Measurements from ENCODE around the gene ADIPOR2.

The ADIPOR2 gene

DNA sequence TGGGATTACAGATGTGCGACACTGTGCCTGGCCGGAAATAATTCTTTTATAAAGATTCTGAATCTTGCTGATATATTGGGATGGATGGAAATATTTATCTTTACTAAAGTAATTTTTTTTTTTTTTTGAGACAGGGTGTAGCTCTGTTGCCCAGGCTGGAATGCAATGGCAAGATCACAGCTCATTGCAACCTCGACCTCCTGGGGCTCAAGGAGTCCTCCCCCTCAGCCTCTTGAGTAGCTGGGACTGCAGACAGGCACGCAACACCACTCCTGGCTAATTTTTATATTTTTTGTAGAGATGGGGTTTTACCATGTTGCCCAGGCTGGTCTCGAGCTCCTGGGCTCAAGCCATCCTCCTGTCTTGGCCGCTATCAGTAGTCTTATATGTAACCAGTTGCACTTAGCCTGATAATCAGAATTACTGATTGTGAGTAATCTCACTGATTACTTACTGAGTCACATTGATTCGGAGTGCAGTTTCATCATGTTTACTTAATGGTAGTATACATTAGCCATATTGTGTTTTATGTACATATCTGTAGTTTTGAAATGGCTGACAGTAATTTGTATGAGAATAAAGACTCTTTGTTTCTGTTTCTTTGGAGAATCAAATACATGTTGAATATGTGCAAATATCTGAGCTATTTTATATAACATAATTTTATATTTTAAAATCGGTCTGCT lies 79.1 kb downstream of the ADIPOR2 start:
- DNase-seq (ENCODE audit: low read depth in 2 of 2, low spot score in 1 of 2): no peak

DNA sequence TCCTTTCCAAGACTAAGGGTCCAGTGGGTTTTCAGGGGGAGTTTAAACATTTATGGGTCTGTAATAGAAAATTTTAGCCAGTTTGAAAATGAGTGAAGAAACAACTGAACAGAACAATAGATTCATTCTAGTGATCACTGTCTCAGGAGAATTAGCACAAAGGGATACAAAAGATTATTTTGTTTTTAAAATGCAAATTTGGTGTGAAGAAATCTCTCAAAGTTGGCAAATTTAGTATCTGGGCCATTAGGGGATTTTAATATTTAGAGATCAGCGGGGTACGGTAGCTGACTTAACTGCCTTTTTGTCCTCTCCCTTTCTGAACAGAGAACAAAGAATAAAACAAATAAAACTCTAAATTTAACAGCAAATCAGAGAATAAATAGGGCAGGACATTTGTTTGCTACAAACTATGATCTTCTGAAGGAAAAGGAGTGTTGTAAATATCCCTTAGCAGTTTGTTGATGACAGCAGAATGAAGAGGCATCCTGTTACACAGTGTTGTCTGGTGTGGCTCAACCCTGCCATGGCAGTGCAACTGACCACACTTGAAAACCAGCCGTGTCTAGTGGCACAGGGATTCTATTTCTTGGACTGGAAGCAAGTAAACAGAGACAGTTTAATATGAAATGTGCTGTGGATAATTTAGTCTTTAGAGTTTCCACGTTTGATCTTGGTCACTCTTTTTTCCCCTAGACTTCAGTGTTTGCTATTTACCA lies 83.2 kb downstream of the ADIPOR2 start:
- no peak for DNase-seq (ENCODE audit: low read depth in 2 of 2, low spot score in 1 of 2)

DNA sequence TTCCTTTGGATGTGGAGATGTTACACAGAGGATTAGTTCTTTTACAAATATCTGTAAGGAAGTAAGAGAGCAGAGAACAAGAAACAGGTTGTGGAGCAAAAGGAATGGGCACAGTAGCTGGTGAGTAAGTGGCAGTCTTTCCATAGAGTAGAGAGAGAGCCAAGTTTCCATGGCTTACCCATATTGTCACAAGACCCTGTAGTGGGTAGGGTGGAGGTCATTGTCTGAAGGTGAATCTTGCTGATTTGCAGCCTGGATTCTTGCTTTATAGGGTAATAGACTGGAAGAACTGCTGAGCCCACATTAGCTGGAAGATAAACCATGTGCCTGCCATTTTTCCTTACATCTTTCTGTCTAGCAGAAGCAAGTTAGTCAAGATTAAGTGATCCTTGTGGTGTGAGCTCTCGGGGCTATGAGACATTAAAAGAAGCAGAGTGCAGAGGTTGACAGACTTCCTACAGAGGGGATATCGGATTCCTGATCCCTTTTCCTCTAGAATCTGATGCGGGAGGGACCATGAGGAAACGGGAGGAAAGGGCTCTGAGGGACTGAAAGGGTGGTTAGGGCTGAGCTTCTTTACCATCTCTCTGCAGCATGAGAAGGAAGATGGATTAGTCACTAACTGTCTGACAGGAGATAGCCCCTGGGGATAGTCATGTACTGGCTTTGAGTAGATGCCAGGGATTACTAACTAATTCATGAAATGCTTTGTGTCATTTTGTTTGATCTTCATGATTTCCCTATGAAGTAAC lies 85.5 kb downstream of the ADIPOR2 start:
- no peak for DNase-seq (ENCODE audit: low read depth in 2 of 2, low spot score in 1 of 2)

DNA sequence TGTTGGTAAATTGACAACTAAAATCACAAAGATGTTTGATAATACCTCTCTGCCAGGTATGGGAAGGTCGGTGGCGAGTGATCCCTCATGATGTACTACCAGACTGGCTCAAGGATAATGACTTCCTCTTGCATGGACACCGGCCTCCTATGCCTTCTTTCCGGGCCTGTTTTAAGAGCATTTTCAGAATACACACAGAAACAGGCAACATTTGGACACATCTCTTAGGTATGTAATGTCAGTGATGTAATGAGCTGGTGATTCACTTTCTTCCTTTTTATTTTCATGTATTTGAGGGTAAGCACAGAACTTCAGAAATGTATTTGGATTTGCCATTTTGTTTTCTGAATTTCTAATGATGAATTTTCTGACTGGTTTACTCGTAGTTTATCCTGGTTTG lies 86.9 kb downstream of the ADIPOR2 start:
- DNase-seq (ENCODE audit: low read depth in 2 of 2, low spot score in 1 of 2): no peak

DNA sequence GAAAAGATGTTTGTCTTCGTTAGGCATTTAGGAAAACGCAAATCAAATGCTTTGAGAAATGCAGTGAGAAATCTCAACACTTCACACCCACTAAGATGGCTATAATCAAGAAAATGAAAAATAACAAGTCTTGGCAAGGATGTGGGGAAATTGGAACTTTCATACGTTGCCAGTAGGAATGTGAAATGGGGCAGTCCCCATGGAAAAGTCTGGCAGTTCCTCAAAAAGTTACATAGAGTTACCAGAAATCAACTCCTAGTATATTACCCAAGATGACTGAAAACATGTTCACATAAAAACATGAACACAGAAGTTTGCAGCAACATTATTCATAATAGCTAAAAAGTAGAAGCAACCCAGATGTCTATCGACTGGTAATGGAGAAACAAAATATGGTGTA lies 88.0 kb downstream of the ADIPOR2 start:
- DNase-seq (ENCODE audit: low read depth in 2 of 2, low spot score in 1 of 2): no peak

DNA sequence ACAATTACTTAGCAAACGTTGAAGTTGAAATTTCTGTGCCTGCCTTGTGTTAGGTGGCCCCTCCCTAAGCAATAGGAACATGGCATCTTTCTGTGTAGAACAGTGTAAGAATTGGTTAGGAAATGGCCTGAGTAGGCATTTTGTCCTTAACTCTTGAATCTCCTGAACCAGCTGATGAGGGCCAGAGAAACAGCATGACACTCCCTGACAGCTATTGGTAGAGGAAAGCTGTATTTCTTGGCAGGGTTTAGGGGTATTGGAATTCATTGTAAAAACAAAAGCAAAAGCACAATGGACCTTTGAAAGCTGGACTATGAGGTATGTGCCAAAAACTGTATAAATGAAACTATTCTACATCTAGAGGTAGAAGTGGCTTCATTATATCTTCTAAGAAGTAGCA lies 88.9 kb downstream of the ADIPOR2 start:
- DNase-seq (ENCODE audit: low read depth in 2 of 2, low spot score in 1 of 2): no peak

DNA sequence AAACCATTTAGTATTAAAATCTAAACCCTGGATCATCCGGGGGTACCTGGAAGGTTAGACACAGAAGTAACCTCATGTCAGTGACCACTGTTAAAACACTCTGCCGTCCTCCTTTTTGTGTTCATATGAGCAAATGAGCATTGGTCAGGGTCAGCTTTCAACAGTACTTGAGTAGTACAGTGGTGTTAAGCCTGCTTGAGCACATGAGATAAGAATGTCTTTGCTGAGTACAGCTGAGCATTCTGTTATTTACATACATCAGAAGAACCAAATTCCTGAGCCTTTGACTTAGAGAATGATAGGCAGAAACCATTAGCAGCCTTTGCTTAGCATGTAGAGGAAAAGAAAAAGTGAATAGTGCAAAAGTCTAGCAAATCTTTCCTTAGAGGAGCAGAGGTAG lies 90.9 kb downstream of the ADIPOR2 start:
- no peak for DNase-seq (ENCODE audit: low read depth in 2 of 2, low spot score in 1 of 2)

DNA sequence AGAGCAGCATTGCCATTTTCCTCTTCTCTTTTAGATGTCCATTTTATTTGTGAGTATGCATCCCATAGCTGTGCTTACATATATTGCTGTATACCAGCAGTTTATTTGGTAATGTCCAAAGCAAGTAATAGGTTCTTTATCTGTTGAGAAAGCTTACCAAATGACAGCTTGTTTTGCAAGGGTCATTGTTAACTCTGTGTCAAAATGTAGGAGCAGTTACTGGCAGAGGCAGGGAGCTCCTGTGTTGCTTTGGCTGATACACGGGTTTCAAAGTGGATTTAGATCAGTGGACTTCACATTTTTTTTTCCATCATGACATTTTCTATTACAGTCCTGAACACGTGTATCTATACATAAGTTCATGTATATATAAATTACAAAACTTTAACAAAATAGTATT lies 91.3 kb downstream of the ADIPOR2 start:
- DNase-seq (ENCODE audit: low read depth in 2 of 2, low spot score in 1 of 2): no peak

DNA sequence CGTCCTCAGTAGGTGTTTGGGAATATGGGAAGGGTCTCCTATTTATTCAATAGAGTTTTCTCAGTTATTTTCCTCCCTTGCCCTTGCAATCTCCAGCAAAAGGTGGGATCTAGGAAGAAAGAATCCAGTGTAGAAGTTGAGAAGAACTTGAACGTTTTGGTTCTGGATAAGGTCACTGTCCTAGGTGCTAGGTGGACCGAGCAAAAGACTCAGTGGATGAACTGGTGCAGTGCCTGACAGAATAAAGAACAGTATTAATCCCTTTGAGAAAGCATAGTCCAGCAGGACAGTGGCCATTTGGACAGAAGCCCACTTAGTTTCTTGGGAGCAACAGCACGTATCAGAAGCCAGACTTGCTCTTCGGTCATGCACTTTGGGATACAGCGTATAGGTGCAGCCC lies 96.8 kb downstream of the ADIPOR2 start:
- DNase-seq (ENCODE audit: low read depth in 2 of 2, low spot score in 1 of 2): no peak

DNA sequence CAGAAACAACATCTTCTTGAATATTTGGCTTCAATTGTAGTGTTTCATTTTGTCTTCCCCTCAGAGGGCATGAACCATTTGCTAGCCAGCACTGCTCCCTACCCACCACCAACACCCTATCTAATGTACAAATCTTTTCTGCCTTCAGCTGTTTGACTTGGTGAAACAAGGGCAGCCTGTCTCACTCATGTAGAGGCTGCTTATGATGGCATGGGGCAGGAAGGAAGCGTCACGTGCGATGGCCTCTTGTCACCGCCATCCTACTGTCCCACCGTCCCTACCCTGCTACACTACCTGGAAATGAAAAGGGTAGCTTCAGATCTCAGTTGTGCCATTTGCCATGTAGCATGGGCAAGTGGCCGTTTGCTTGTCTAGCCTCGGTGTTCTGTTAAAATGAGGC lies 99.6 kb downstream of the ADIPOR2 start:
- no peak for DNase-seq (ENCODE audit: low read depth in 2 of 2, low spot score in 1 of 2)

DNA sequence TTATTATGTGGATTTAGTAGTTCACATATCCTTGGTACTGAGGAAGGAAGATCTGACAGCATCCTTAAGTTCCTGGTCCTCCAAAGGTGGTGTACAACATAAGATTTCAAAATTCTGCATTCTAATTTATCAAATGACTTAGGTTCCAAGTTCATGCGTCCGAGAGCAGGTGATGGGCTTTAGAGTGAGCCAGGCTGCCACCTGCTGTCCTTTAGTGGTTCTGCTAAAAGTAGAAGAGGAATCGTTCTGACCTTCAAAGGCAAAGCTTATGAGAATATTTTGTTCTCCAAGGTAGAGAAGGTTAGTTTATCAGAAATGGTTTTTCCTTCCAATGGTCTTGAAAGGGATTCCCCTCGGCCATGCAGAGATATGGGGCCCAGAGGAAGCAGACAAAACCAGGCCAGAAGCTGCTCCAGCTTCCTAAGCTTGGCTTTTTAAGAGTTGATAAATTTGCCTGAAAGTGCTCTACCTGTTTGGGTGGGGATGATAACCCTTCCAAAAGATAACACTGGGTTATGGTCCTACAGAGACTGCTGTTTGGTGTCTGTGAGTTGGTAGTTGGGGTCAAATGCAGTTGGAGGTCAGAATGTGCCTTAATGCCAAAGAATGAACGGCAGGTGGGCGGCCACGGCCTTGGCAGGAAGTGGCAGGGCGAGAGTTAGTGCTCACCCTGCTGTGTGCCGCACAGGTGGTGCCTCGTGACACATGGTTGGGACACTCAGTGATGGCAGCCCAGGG lies 100.4 kb downstream of the ADIPOR2 start:
- DNase-seq (ENCODE audit: low read depth in 2 of 2, low spot score in 1 of 2): peak in 1 of 2 donors; percentile 40

DNA sequence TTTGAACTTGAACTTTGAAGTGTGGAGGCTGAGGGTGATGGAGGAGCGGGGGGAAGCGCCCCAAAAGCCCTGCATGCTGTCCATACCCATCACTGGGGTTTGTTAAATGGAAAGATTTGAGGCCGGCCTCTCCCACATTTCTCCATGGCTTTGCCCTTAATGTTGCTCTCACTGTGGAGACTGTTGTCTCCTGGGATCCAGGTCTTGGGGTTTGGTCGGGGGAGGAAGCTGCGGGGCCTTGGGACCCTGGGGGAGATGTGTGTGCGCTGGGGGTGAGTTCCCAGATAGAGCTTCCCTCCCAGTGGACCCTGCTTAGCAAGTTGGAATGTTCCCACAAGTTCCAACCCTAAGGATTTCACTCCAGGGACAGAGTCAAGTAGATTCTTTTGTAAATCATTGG lies 101.5 kb downstream of the ADIPOR2 start:
- DNase-seq (ENCODE audit: low read depth in 2 of 2, low spot score in 1 of 2): no peak

DNA sequence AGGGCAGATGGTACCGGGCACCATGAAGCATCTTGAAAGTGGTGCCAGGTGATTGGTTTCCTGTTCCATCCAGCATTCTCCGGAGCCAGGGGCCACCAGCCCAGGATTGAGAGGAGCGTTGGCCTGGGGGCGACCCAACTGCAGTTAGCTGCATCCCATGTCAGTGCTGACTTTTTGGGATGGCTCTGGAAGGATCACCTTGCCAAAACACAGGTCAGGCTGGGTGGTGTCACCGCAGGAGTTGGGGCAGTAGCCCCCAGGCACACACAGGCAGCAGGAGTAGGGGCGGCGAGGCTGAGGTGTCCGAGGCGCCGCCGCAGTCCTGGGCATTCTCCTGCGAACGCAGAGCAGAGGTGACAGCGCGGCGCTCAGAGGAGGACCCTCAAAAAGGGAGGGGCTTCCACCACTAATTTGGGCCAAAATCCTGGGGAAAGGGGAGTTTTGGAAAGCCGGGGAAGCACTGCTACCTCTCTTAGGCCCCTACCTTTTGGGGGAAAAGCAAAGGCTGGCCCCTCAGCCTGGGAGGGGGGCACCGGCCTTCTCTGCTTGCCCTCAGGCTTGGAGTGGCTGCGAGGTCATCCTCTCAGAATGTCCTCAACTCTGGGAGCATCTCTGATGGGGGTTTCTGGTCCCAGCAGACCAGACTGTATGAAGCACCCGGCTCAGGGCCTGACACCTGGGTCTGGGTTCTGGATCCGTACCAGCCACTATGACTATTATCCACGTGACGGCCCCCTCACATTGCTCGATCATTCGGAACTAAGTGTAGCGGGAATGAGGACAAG lies 102.7 kb downstream of the ADIPOR2 start:
- DNase-seq (ENCODE audit: low read depth in 2 of 2, low spot score in 1 of 2): no peak

DNA sequence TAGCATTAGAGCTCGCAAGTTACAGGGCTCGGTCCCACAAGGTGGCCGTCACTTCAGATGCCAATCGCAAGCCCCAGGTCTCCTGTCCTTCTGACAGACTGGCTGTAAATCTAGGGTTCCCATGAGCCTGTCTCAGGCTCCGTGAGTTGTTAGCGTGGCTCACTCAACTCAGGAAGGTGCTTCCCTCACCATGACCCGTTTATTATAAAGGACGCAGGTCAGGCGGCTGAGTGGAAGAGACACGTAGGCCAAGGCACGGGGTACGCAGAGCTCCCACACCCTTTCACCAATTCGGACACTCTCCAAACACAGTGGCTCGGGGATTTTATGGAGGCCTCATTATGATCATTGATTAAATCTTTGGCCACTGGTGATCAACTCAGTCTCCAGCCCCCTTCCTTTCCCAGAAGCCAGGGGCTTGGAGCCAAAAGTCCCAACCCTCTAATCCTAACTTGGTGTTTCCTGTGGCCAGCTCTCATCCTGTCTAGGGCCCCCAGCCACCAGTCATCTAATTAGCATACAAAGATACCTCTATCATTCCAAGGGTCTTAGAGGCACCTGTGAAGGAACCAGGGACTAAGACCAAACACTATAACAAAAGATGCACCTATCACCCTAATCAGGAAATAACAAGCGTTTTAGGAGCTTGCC lies 103.7 kb downstream of the ADIPOR2 start:
- DNase-seq (ENCODE audit: low read depth in 2 of 2, low spot score in 1 of 2): no peak

DNA sequence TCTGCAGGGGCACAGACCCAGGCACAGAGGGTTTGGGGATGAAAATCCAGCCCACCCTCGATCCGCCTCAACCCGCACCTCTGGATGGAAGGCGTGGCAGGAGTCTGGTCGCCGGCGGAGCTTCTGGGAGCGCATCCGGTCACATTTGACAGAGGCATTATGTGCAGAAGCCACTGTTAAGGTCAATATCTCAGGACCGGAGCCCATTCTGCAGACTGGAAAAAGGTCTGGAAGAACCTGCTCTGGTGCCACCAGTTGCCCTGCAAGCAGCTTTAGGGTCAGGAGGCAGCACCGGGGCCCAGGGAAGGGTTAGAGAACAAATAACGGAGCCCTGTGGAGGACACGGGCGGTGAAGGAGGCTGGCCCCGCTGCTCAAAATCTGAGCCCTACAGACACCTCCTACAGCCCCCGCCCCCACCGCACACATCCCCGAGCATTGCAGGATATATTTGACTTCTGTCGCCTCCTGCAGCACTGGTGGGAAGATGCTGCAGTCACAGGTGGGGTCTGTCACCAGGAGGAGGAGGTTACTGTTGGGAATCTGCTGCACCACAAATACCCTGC lies 104.4 kb downstream of the ADIPOR2 start:
- no peak for DNase-seq (ENCODE audit: low read depth in 2 of 2, low spot score in 1 of 2)

DNA sequence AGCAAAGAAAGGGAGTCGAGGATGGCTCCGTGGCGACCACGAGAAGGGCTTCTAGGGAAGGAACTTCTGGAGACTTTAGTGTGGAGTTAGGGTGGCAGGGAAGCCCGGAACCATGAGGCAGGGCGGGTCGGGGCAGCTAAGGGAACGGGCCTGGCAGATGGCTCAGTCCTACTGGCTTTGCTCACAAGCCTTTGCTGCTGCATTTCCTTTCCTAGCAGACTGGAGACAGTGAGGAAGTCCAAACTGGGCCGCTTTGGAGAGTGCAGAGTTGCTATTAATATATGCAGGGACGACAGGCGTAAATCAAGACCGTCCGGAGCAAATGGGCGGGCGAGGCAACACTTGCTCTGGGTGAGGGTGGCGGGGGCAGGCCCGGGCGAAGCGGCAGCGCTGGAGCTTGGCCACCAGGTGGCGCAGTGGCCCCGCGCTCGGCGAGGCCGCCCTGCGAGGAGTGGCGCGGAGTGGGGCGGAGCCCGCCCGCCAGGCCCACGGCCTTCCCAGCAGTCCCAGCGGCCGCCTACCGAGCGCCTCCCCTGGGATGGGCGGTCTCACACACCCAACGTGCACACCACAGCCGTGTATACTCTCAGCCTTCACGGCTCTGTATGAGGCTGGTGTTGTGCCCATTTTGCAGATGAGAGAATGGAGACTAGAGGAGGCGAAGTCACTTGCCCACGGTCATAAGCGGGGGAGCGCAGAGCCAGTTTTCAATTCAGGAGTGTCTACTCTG lies 105.1 kb downstream of the ADIPOR2 start:
- DNase-seq (ENCODE audit: low read depth in 2 of 2, low spot score in 1 of 2): peak; percentile 76 to 86

DNA sequence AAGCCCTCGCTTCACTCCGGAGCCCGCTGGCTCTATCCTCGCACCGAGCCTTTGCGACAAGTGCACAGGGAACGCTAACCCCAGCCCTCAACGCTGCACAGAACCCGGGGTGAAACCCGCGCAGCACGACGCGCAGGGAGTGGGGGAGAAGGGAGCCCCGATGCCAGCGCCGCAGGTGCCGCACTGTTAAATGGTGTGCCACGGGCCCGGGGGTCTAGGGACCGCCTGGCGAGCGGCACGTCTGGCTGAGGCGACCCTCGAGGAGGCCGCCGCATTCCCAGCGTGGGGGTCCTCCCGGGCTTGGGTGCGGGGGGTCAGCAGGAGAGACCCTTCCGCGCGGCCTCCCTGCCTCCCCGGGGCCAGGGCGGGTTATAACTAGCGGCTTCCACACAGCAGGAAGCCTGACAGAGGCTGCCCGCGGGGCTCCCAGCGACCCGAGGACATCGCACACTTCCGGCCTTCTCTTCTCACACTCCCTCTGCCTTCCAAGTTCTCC lies 105.7 kb downstream of the ADIPOR2 start:
- DNase-seq (ENCODE audit: low read depth in 2 of 2, low spot score in 1 of 2): no peak

DNA sequence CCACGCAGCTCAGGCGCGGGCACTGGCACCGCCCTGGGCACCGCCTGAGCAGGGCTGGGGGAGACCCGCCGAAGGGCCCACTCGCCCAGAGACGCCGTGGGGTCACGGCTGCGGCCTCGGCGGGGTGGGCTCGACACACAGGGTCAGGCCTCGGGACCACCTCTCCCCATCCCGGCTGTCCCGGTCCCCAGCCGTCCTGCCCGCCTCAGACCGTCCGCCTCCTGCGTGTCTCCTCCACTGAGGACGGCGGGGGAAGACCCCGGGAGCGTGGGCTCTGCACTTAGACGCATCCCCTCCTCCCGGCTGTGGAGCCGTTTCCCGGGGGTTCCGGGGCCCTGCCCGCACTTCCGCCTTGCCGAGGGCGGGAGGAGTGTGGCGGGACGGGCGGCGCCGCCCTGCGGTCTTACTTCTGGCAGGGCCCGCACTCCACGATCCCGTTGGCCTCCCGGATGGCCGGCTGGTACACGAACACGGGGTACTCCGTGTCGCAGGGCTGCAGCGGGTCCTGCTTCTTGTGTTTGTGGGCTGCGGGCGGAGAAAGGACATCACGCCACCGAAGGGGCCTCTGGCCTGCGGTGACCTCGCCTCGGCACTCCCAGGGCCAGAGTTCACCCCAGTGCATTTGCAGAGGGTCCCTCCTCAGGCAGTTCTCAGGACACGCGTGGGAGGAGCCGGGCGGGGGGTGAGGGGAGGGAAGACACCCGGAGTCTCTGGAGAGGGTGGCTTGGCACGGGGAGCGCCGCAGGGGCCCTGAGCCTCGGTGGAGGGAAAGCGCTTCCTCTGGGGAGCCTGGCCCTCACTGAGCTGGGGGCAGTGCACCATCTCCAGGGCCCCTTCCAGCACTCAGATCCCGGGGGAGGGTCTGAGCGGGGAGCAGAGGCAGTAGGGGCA lies 106.4 kb downstream of the ADIPOR2 start:
- peak in 1 of 2 donors; percentile 22 for DNase-seq (ENCODE audit: low read depth in 2 of 2, low spot score in 1 of 2)

Measured in stimulated activated CD8-positive, alpha-beta memory T cell treated with anti-CD3 and anti-CD28 coated beads, Interleukin-4, amount 100 ng/mL, for 1 hour (primary cell).